ENCODE measurements around the gene REPIN1. TPM values are rescaled to one million over a fixed set of nuclear protein-coding genes. Genes with fewer than 3 reads are reported as not detected.

The REPIN1 gene
- polyA plus RNA-seq, 1 of the 3 experiments (the other 2 are of a cell fraction), result 91.6 TPM

DNA sequence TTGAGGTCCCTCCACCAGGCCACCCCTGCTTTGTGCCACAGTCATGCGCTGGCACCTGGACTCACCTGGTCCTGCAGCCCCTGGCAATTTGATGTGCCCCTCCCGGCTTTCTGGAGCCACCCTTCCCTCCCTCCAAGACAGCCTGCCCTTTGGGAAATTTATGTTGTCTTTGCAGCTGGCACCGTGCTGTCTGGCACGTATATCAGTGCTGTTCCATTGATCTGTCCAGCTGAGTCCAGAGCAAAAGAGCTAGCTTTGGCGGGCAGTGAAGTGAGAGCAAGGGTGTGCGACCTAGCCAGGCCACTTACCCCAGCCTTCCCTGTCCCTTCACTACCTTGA, 32.9 kb upstream of the REPIN1 start (continued):
- no peak for TF ChIP-seq SIN3A (IDR thresholded peaks at IDR 0.05; ENCODE audit: borderline replicate concordance, low read depth, low read length)
- TF ChIP-seq, protein P1, sequence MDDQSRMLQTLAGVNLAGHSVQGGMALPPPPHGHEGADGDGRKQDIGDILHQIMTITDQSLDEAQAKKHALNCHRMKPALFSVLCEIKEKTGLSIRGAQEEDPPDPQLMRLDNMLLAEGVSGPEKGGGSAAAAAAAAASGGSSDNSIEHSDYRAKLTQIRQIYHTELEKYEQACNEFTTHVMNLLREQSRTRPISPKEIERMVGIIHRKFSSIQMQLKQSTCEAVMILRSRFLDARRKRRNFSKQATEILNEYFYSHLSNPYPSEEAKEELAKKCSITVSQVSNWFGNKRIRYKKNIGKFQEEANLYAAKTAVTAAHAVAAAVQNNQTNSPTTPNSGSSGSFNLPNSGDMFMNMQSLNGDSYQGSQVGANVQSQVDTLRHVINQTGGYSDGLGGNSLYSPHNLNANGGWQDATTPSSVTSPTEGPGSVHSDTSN (IDR thresholded peaks at IDR 0.05), result no peak
- TF ChIP-seq TAF1 (IDR thresholded peaks at IDR 0.05; ENCODE audit: borderline replicate concordance, low read depth, low read length), result no peak

DNA sequence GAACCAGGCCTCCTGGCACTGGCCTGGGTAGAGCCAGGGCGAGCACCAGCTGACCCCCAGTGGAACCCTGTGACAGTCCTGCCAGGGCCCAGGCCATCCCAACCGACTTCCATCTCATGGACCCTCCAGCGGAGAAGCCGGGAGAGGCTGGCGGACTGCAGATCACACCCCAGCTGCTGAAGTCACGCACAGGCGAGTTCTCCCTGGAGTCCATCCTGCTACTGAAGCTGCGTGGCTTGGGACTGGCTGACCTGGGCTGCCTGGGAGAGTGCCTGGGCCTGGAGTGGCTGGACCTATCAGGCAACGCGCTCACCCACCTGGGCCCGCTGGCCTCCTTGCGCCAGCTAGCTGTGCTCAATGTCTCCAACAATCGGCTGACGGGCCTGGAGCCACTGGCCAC, 31.9 kb upstream of the REPIN1 start:
- WGBS (ENCODE audit: low lambda C conversion rate), result 89% methylated on average over 5 of the region's 14 CpGs

DNA sequence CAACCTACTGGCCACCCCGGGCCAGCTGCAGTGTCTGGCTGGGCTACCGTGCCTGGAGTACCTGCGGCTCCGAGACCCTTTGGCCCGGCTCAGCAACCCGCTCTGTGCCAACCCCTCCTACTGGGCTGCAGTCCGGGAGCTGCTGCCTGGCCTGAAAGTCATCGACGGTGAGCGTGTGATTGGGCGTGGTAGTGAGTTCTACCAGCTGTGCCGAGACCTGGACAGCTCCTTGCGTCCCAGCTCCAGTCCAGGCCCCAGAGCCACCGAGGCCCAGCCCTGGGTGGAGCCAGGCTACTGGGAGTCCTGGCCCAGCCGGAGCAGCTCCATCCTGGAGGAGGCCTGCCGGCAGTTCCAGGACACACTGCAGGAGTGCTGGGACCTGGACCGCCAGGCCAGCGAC, 31.4 kb upstream of the REPIN1 start:
- H3K4me2 ChIP-seq, result no peak overlapping the region
- no peaks in the 10 kb centered on the region; a peak in 1 of 4 replicates for H3K4me1 ChIP-seq (ENCODE audit: control insufficient read depth in 1 of 2, insufficient read depth in 2 of 2, low read depth in 1 of 2, low read length in 1 of 2)
- 92% methylated on average over 17 of the region's 18 CpGs for WGBS (ENCODE audit: low lambda C conversion rate)
- H3F3A ChIP-seq (replicated peaks; ENCODE audit: insufficient read depth), result no peaks in the 10 kb centered on the region
- H3K9ac ChIP-seq, result no peak overlapping the region
- H3K27ac ChIP-seq (ENCODE audit: low read depth in 2 of 2, low read length in 1 of 2), result no peak overlapping the region
- ChIA-PET CTCF (interaction anchor here (0.9 kb wide), 1 partner anchor 13 kb away, joined by 3 read pairs; the partner anchor contains the start of gene ACTR3C), POLR2A (no interaction called here)
- no peaks in the 10 kb centered on the region for H3K36me3 ChIP-seq (replicated peaks in 1 of 2; ENCODE audit: control insufficient read depth in 1 of 2, insufficient read depth in 2 of 2, low read length in 1 of 2)
- no peaks in the 10 kb centered on the region for H3K79me2 ChIP-seq (ENCODE audit: insufficient read depth)
- H3K9me2 ChIP-seq, result no peaks in the 10 kb centered on the region
- no peaks in the 10 kb centered on the region for H3K9me3 ChIP-seq
- peaks cover 5% of the 10 kb centered on the region; the same call in 1 of the 2 replicates for H3K27me3 ChIP-seq (ENCODE audit: insufficient read depth)
- H4K20me1 ChIP-seq (ENCODE audit: insufficient read depth), result no peaks in the 10 kb centered on the region
- no peak overlapping the region for H2AFZ ChIP-seq (ENCODE audit: low read depth)
- no peak overlapping the region for H3K4me3 ChIP-seq (ENCODE audit: low read depth in 2 of 2, low read length in 1 of 2)
- no peak for DNase-seq
- no peak for TF ChIP-seq TAF1 (IDR thresholded peaks at IDR 0.05; ENCODE audit: borderline replicate concordance, low read depth, low read length)
- TF ChIP-seq MEF2A (IDR thresholded peaks at IDR 0.05; ENCODE audit: borderline replicate concordance, low read depth), result no peak
- TF ChIP-seq, protein P2, sequence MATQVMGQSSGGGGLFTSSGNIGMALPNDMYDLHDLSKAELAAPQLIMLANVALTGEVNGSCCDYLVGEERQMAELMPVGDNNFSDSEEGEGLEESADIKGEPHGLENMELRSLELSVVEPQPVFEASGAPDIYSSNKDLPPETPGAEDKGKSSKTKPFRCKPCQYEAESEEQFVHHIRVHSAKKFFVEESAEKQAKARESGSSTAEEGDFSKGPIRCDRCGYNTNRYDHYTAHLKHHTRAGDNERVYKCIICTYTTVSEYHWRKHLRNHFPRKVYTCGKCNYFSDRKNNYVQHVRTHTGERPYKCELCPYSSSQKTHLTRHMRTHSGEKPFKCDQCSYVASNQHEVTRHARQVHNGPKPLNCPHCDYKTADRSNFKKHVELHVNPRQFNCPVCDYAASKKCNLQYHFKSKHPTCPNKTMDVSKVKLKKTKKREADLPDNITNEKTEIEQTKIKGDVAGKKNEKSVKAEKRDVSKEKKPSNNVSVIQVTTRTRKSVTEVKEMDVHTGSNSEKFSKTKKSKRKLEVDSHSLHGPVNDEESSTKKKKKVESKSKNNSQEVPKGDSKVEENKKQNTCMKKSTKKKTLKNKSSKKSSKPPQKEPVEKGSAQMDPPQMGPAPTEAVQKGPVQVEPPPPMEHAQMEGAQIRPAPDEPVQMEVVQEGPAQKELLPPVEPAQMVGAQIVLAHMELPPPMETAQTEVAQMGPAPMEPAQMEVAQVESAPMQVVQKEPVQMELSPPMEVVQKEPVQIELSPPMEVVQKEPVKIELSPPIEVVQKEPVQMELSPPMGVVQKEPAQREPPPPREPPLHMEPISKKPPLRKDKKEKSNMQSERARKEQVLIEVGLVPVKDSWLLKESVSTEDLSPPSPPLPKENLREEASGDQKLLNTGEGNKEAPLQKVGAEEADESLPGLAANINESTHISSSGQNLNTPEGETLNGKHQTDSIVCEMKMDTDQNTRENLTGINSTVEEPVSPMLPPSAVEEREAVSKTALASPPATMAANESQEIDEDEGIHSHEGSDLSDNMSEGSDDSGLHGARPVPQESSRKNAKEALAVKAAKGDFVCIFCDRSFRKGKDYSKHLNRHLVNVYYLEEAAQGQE (IDR thresholded peaks at IDR 0.05; ENCODE audit: low read depth, low read length), result no peak
- no peak for TF ChIP-seq RAD21 (IDR thresholded peaks at IDR 0.05; ENCODE audit: low read length)
- TF ChIP-seq RXRA (IDR thresholded peaks at IDR 0.05; ENCODE audit: borderline replicate concordance, low read depth), result no peak
- no peak for TF ChIP-seq GATA2 (CRISPR knock-in tag; IDR thresholded peaks at IDR 0.05)
- TF ChIP-seq, protein P3, sequence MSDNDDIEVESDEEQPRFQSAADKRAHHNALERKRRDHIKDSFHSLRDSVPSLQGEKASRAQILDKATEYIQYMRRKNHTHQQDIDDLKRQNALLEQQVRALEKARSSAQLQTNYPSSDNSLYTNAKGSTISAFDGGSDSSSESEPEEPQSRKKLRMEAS (IDR thresholded peaks at IDR 0.05; ENCODE audit: low read depth), result no peak
- TF ChIP-seq SIN3A (IDR thresholded peaks at IDR 0.05; ENCODE audit: borderline replicate concordance, low read depth, low read length), result no peak
- TF ChIP-seq, protein P4, sequence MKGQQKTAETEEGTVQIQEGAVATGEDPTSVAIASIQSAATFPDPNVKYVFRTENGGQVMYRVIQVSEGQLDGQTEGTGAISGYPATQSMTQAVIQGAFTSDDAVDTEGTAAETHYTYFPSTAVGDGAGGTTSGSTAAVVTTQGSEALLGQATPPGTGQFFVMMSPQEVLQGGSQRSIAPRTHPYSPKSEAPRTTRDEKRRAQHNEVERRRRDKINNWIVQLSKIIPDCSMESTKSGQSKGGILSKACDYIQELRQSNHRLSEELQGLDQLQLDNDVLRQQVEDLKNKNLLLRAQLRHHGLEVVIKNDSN (IDR thresholded peaks at IDR 0.05; ENCODE audit: borderline replicate concordance, low read depth), result no peak
- TF ChIP-seq ELF1 (IDR thresholded peaks at IDR 0.05), result no peak
- TF ChIP-seq EZH2phosphoT487 (IDR thresholded peaks at IDR 0.05; ENCODE audit: borderline replicate concordance, low read depth), result no peak
- TF ChIP-seq, protein P5, sequence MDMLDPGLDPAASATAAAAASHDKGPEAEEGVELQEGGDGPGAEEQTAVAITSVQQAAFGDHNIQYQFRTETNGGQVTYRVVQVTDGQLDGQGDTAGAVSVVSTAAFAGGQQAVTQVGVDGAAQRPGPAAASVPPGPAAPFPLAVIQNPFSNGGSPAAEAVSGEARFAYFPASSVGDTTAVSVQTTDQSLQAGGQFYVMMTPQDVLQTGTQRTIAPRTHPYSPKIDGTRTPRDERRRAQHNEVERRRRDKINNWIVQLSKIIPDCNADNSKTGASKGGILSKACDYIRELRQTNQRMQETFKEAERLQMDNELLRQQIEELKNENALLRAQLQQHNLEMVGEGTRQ (IDR thresholded peaks at IDR 0.05; ENCODE audit: borderline replicate concordance, low read depth, low read length), result no peak
- no peak for TF ChIP-seq RFX5 (IDR thresholded peaks at IDR 0.05; ENCODE audit: low read length)
- no peak for TF ChIP-seq SMC3 (IDR thresholded peaks at IDR 0.05; ENCODE audit: low read depth, low read length)
- TF ChIP-seq FOXJ3 (CRISPR knock-in tag; IDR thresholded peaks at IDR 0.05), result no peak
- no peak for TF ChIP-seq YY1 (IDR thresholded peaks at IDR 0.05; ENCODE audit: low read depth)
- no peak for TF ChIP-seq NFIC (IDR thresholded peaks at IDR 0.05; ENCODE audit: borderline replicate concordance)

More for the DNA sequence above, 31.9 kb upstream of the REPIN1 start:
- no peaks in the 10 kb centered on the region for H3K9me2 ChIP-seq
- H3K27ac ChIP-seq (ENCODE audit: low read depth in 2 of 2, low read length in 1 of 2), result no peak overlapping the region
- H2AFZ ChIP-seq (ENCODE audit: low read depth), result no peak overlapping the region
- H3K4me3 ChIP-seq (ENCODE audit: low read depth in 2 of 2, low read length in 1 of 2), result no peak overlapping the region
- no peaks in the 10 kb centered on the region for H4K20me1 ChIP-seq (ENCODE audit: insufficient read depth)
- no peak for TF ChIP-seq EZH2phosphoT487 (IDR thresholded peaks at IDR 0.05; ENCODE audit: borderline replicate concordance, low read depth)
- TF ChIP-seq RXRA (IDR thresholded peaks at IDR 0.05; ENCODE audit: borderline replicate concordance, low read depth), result no peak
- TF ChIP-seq MXI1 (IDR thresholded peaks at IDR 0.05; ENCODE audit: low read depth, low read length), result no peak
- no peak for TF ChIP-seq MEF2A (IDR thresholded peaks at IDR 0.05; ENCODE audit: borderline replicate concordance, low read depth)
- no peaks in the 10 kb centered on the region for H3K79me2 ChIP-seq (ENCODE audit: insufficient read depth)
- no peaks in the 10 kb centered on the region for H3K9me3 ChIP-seq
- H3K36me3 ChIP-seq (replicated peaks in 1 of 2; ENCODE audit: control insufficient read depth in 1 of 2, insufficient read depth in 2 of 2, low read length in 1 of 2), result no peaks in the 10 kb centered on the region
- CTCF ChIA-PET, result interaction anchor here (0.9 to 1.0 kb wide), 2 partner anchors 13 to 67 kb away, joined by 3 read pairs; partner anchors contain the start of gene ACTR3C
- H3K4me2 ChIP-seq, result no peak overlapping the region
- POLR2A ChIA-PET, result no interaction called here
- peaks cover under 1% of the 10 kb centered on the region; the same call in 1 of the 2 replicates for H3K27me3 ChIP-seq (ENCODE audit: insufficient read depth)
- DNase-seq, result no peak
- H3K4me1 ChIP-seq (ENCODE audit: control insufficient read depth in 1 of 2, insufficient read depth in 2 of 2, low read depth in 1 of 2, low read length in 1 of 2), result no peaks in the 10 kb centered on the region; a peak in 1 of 4 replicates
- no peaks in the 10 kb centered on the region for H3F3A ChIP-seq (replicated peaks; ENCODE audit: insufficient read depth)
- no peak overlapping the region for H3K9ac ChIP-seq
